Astrocyte (in vitro differentiated cells and primary cell): ENCODE measurements around the gene YIPF5.

Experiments used
- CTCF ChIP-seq: IDR thresholded peaks from 2 replicates; pipeline ENCODE4 v1.5.1; 2011; ENCODE audit warnings: low read depth, mild to moderate bottlenecking, inconsistent platforms, low read length, moderate library complexity; ENCODE audit not compliant: insufficient read depth
- EZH2 ChIP-seq: IDR thresholded peaks from 2 replicates; pipeline ENCODE4 v1.6.1; 2012; ENCODE audit warnings: mild to moderate bottlenecking, low read length, inconsistent platforms; ENCODE audit not compliant: insufficient read depth

GRCh38 chr5:144194144-144194543 lies 23.7 kb upstream of the YIPF5 start:
- TF ChIP-seq CTCF (no peak), EZH2 (no peak)
